AG09319 (cell line): ENCODE measurements around the gene RUNX1.
A peak's percentile ranks its signal among the peaks of the same experiment; 100 is the strongest.

ENCODE experiments used
- DNase-seq: peaks from one replicate; pipeline ENCODE4 v3.0.0-alpha.2; 2010; ENCODE audit warnings: low read depth; ENCODE audit errors: extremely low read depth
- CTCF ChIP-seq: IDR thresholded peaks from 2 replicates; pipeline ENCODE4 v1.5.1; 2011; ENCODE audit warnings: low read depth, mild to moderate bottlenecking, inconsistent platforms, low read length, moderate library complexity

The RUNX1 gene

GRCh38 chr21:34992736-34993398 is 56.2 kb downstream of the RUNX1 start:
- peak; percentile 38 for DNase-seq
- TF ChIP-seq CTCF, result no peak; the same call in 1 of the 2 replicates

DNA sequence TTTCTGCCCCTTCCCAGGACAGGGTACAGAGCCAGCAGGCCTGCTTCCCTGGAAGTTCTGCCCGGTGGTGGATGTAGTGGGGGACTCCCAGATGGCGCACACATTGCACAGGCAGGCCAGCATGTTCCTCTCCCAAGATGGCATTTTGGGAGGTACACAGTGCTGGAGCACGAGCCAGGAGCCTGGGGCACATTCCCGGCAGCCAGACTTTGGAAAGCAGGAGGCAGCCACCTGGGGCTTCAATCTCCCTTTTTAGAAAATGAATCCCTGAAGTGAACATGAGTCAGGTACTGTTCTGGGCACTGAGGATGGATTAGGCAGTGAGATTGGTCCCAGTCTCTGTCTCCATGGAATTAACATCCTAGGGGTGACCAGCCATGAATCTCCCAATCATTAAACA is 56.9 kb downstream of the RUNX1 start:
- DNase-seq, result no peak
- no peak for TF ChIP-seq CTCF

GRCh38 chr21:34991366-34991957 is 57.6 kb downstream of the RUNX1 start:
- DNase-seq, result no peak
- no peak for TF ChIP-seq CTCF

GRCh38 chr21:34990842-34991241 is 58.3 kb downstream of the RUNX1 start:
- TF ChIP-seq CTCF, result no peak

DNA sequence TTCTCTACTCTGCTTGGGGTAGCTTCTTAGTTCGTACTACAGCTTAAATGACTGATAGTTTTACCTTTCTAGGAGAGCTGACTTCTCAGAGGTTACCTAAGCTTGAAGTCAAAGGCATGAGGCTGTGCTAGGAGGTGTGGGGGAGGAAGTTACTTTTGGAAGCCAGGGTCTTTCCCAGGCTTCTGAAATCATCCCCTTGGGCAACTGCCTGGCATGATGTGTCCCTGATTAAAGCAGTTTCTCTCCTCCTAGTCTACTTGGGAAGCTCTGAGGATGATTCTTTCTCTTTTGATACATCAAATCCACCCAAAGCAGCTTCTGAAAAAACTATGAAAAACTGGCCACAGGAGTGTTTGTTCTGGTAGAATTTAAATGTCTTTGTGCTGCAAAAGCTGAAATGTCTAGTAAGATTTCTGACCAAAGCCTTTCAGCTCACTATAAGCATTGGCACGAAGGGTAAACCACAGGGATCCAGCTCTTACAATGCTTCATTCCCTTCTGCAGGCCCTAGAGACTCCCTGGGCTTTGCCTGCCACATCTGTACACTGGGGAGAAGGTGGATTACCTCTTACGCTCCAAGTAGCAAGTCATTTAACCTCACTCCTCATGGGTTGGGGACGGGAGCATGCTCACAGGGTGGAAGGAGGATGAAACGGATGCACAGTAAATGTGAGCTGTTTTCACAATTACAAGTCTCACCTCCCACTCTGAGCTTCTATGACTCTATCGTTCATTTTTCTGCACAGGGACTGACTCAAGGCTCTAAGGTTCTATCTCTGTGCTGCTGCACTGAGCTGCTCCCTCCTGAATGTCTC is 59.6 kb downstream of the RUNX1 start:
- TF ChIP-seq CTCF, result no peak
- no peak for DNase-seq

More at GRCh38 chr21:34990842-34991241, 58.3 kb downstream of the RUNX1 start:
- no peak for DNase-seq

DNA sequence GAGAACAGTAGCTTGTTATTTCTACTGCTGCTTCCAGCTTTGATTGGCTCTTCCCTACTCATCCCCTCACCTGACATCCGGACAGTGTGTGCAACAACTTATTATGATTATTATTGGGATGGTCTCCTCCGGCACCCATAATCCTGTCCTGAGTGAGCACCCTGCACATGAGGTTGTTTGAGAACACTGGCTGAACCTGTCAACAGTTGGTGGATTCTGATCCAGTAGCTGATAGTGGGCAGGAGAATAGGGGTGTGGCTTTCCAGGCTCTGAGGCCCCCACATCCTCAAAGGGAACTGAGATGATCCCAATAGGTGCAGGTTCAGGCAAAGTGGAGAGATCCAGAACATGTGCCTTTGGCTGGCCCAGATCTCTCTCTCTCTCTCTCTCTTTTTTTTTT is 60.5 kb downstream of the RUNX1 start:
- DNase-seq, result no peak
- TF ChIP-seq CTCF, result no peak

- no peak for DNase-seq
- no peak for TF ChIP-seq CTCF
Observed at GRCh38 chr21:34988139-34988538, 61.0 kb downstream of the RUNX1 start.
